ENCODE measurements around the gene SULT1B1.

Gene SULT1B1

GRCh38 chr4:69735119-69735518, 25.3 kb downstream of the SULT1B1 start:
- Mint-ChIP-seq H3K27ac (no peak overlapping the region), H3K36me3 (ENCODE audit: low read depth) (no peaks in the 10 kb centered on the region), H3K4me1 (ENCODE audit: low read depth) (peaks cover 12% of the 10 kb centered on the region), H3K9me3 (peaks cover 18% of the 10 kb centered on the region), H3K27me3 (no peaks in the 10 kb centered on the region), H3K4me3 (no peak overlapping the region)
- intact Hi-C loops (cut with micrococcal nuclease), result no loop called here

DNA sequence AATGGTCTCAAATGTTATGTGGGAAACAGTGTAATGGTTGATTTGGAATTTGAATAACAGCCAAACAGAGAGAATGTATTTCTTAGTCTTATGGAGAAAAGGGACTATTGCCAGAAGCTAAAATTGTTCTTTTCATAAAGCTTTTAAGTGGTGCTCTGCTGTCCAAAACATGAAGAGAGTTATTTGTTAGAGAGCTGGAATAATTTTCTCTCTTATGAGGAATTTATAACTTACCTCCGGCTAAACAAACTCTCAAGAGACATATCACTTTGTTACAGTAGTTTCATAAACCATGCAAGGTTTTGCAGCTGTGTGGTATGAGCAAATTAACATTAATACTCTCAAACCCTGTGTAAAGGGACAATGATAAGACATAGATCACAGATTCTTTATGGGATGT, 28.6 kb downstream of the SULT1B1 start:
- H3K27ac Mint-ChIP-seq, result no peak overlapping the region
- peaks cover 7% of the 10 kb centered on the region for H3K4me1 Mint-ChIP-seq (ENCODE audit: low read depth)
- no peaks in the 10 kb centered on the region for H3K36me3 Mint-ChIP-seq (ENCODE audit: low read depth)
- H3K9me3 Mint-ChIP-seq, result no peaks in the 10 kb centered on the region
- no peaks in the 10 kb centered on the region for H3K27me3 Mint-ChIP-seq
- no peak overlapping the region for H3K4me3 Mint-ChIP-seq
- intact Hi-C loops (cut with micrococcal nuclease), result no loop called here

GRCh38 chr4:69731241-69731640, 29.2 kb downstream of the SULT1B1 start:
- Mint-ChIP-seq H3K27me3 (no peaks in the 10 kb centered on the region), H3K4me1 (ENCODE audit: low read depth) (peaks cover under 1% of the 10 kb centered on the region), H3K27ac (no peak overlapping the region), H3K9me3 (no peaks in the 10 kb centered on the region), H3K4me3 (no peak overlapping the region), H3K36me3 (ENCODE audit: low read depth) (no peaks in the 10 kb centered on the region)
- intact Hi-C loops (cut with micrococcal nuclease), result no loop called here

GRCh38 chr4:69730002-69730401, 30.4 kb downstream of the SULT1B1 start:
- H3K9me3 Mint-ChIP-seq, result no peaks in the 10 kb centered on the region
- H3K4me1 Mint-ChIP-seq (ENCODE audit: low read depth), result no peaks in the 10 kb centered on the region
- H3K4me3 Mint-ChIP-seq, result no peak overlapping the region
- H3K27ac Mint-ChIP-seq, result no peak overlapping the region
- no peaks in the 10 kb centered on the region for H3K36me3 Mint-ChIP-seq (ENCODE audit: low read depth)
- H3K27me3 Mint-ChIP-seq, result no peaks in the 10 kb centered on the region
- intact Hi-C loops (cut with micrococcal nuclease), result no loop called here

DNA sequence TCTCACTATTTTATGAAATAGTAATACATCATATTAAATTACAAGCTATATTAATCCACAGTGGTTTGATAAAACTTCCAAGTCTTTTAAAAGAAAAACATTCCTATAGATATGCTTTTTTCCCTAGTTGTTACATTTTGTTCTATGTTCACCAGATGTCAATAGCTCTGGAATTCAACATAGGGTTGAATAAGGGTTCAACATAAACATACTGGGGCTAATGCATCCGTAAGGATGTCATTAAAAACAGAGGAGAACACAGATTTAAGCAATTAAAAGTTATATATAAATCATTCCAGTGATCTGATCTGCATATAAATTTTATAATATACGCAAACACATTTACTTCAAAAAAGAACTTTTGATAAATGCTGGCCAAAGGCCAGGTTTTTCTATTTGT, 32.5 kb downstream of the SULT1B1 start:
- H3K4me1 Mint-ChIP-seq (ENCODE audit: low read depth), result no peaks in the 10 kb centered on the region
- peaks cover 7% of the 10 kb centered on the region for H3K9me3 Mint-ChIP-seq
- H3K27me3 Mint-ChIP-seq, result no peaks in the 10 kb centered on the region
- no peak overlapping the region for H3K4me3 Mint-ChIP-seq
- no peaks in the 10 kb centered on the region for H3K36me3 Mint-ChIP-seq (ENCODE audit: low read depth)
- H3K27ac Mint-ChIP-seq, result no peak overlapping the region
- intact Hi-C loops (cut with micrococcal nuclease), result no loop called here

GRCh38 chr4:69727426-69727825, 33.0 kb downstream of the SULT1B1 start:
- peaks cover 7% of the 10 kb centered on the region for H3K9me3 Mint-ChIP-seq
- intact Hi-C loops (cut with micrococcal nuclease), result no loop called here
- no peaks in the 10 kb centered on the region for H3K36me3 Mint-ChIP-seq (ENCODE audit: low read depth)
- no peak overlapping the region for H3K4me3 Mint-ChIP-seq
- no peaks in the 10 kb centered on the region for H3K27me3 Mint-ChIP-seq
- no peaks in the 10 kb centered on the region for H3K4me1 Mint-ChIP-seq (ENCODE audit: low read depth)
- H3K27ac Mint-ChIP-seq, result no peak overlapping the region

DNA sequence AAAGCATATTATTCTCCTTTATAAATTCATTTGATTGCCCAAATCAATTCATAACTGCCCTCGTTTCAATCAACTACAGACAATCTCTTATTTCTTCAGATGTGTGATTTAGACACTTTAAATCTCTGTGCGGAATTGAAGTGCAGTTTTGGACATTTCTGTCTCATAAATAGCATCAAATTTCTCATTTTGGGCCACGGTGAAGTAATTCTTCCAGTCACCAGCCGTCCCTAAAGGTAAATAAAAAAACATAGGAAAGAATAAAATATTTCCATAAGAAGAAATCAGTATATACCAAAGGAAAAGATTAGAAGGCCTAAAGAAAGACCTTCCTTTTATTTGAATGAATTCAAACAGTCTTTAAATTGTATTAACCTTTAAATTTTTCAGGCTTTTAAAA, 33.4 kb downstream of the SULT1B1 start:
- Mint-ChIP-seq H3K36me3 (ENCODE audit: low read depth) (no peaks in the 10 kb centered on the region), H3K27ac (no peak overlapping the region), H3K4me1 (ENCODE audit: low read depth) (no peaks in the 10 kb centered on the region), H3K4me3 (no peak overlapping the region), H3K9me3 (peaks cover 7% of the 10 kb centered on the region), H3K27me3 (no peaks in the 10 kb centered on the region)
- intact Hi-C loops (cut with micrococcal nuclease), result no loop called here

GRCh38 chr4:69718396-69719271, 41.8 kb downstream of the SULT1B1 start:
- no peaks in the 10 kb centered on the region for H3K36me3 Mint-ChIP-seq (ENCODE audit: low read depth)
- H3K9me3 Mint-ChIP-seq, result no peaks in the 10 kb centered on the region
- no peak overlapping the region for H3K4me3 Mint-ChIP-seq
- H3K27ac Mint-ChIP-seq, result no peak overlapping the region
- no peaks in the 10 kb centered on the region for H3K27me3 Mint-ChIP-seq
- peaks cover 5% of the 10 kb centered on the region for H3K4me1 Mint-ChIP-seq (ENCODE audit: low read depth)
- intact Hi-C loops (cut with micrococcal nuclease), result loop anchor here (5.0 kb wide), 1 partner anchor 34 kb away; no protein-coding TSS in a partner anchor

DNA sequence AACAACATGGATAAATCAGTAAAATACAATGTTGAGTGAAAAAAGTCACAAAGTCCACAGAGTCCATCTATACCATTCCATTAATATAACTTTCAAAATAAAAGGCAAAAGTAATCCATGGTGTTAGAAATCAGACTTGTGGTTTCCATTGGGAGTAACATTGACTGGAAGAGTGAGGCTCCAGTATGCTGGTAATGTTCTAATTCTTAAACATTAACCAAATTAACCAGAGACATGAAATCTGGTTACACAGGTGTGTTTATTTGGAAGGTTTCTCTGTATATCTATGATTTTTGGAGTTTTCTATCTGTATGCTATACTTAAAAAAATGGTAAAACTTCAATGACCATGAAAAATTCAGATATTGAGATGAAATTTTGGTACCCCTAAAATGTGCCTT, 42.6 kb downstream of the SULT1B1 start:
- intact Hi-C loops (cut with micrococcal nuclease), result loop anchor here (5.0 kb wide), 1 partner anchor 35 kb away; no protein-coding TSS in a partner anchor
- Mint-ChIP-seq H3K36me3 (ENCODE audit: low read depth) (no peaks in the 10 kb centered on the region), H3K27me3 (no peaks in the 10 kb centered on the region), H3K9me3 (no peaks in the 10 kb centered on the region), H3K4me1 (ENCODE audit: low read depth) (peaks cover 11% of the 10 kb centered on the region), H3K27ac (no peak overlapping the region), H3K4me3 (no peak overlapping the region)

DNA sequence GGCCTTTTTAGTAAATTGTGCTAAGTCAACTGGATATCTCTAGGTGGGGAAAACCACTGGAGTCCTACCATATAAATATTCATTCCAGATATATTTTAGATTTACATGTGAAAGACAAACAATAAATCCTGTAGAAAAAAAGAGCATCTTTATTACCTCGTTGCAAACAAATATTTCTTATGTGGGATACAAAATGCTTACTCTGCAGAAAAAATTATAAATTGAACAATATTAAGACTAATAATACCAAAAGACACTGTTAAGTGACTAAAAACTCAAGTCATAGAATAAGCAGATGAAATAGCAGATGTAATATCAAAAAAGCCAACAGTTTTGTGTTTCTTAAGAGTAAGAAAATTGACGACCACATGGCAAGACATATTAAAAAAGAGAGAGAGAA, 43.8 kb downstream of the SULT1B1 start:
- H3K27me3 Mint-ChIP-seq, result no peaks in the 10 kb centered on the region
- peaks cover 11% of the 10 kb centered on the region for H3K4me1 Mint-ChIP-seq (ENCODE audit: low read depth)
- no peaks in the 10 kb centered on the region for H3K36me3 Mint-ChIP-seq (ENCODE audit: low read depth)
- intact Hi-C loops (cut with micrococcal nuclease), result loop anchor here (5.0 kb wide), 1 partner anchor 36 kb away; no protein-coding TSS in a partner anchor
- no peak overlapping the region for H3K4me3 Mint-ChIP-seq
- no peaks in the 10 kb centered on the region for H3K9me3 Mint-ChIP-seq
- no peak overlapping the region for H3K27ac Mint-ChIP-seq

- Mint-ChIP-seq H3K36me3 (ENCODE audit: low read depth) (no peaks in the 10 kb centered on the region), H3K4me1 (ENCODE audit: low read depth) (peaks cover 11% of the 10 kb centered on the region)
- intact Hi-C loops (cut with micrococcal nuclease), result no loop called here
Measured at GRCh38 chr4:69714086-69714485, 46.3 kb downstream of the SULT1B1 start.

DNA sequence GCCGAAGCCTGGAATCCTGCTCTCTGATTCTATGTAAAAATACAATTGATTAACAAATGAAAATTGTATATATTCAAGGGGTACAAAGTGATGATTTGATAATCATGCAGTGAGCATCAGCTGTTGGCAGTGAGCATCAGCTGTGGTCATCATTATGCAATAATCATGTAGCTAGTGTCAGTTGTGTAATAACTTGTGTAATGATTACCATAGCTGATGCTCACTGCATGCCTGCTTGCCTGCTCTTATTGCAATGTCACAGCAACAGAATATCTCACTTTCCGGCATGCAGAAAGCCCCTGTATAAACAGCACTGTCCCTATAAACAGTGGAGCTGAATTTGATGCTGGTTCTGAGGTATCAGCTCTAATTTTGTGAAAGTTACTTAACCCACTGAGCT, 46.8 kb downstream of the SULT1B1 start:
- H3K36me3 Mint-ChIP-seq (ENCODE audit: low read depth), result no peaks in the 10 kb centered on the region
- H3K4me3 Mint-ChIP-seq, result no peak overlapping the region
- peaks cover 11% of the 10 kb centered on the region for H3K4me1 Mint-ChIP-seq (ENCODE audit: low read depth)
- peaks cover 13% of the 10 kb centered on the region for H3K9me3 Mint-ChIP-seq
- no peak overlapping the region for H3K27ac Mint-ChIP-seq
- intact Hi-C loops (cut with micrococcal nuclease), result no loop called here
- H3K27me3 Mint-ChIP-seq, result no peaks in the 10 kb centered on the region

More at GRCh38 chr4:69714086-69714485, 46.3 kb downstream of the SULT1B1 start:
- Mint-ChIP-seq H3K4me3 (no peak overlapping the region), H3K27me3 (no peaks in the 10 kb centered on the region), H3K9me3 (peaks cover 13% of the 10 kb centered on the region), H3K27ac (no peak overlapping the region)

DNA sequence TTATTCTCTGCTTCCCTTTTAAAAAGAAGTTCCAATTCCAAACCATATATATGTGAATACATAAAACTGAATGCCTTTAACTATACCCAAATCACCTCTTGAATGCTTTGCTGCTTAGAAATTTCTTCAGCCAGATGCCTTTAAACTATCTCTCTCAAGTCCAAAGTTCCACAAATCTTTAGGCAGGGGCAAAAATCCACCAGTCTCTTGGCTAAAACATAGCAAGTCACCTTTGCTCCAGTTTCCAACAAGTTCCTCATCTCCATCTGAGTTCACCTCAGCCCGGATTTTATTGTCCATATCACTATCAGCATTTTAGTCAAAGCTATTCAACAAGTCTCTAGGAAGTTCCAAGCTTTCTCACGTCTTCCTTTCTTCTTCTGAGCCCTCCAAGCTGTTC, 49.8 kb downstream of the SULT1B1 start:
- no peaks in the 10 kb centered on the region for H3K27me3 Mint-ChIP-seq
- no peak overlapping the region for H3K4me3 Mint-ChIP-seq
- no peak overlapping the region for H3K27ac Mint-ChIP-seq
- no peaks in the 10 kb centered on the region for H3K36me3 Mint-ChIP-seq (ENCODE audit: low read depth)
- intact Hi-C loops (cut with micrococcal nuclease), result no loop called here
- H3K4me1 Mint-ChIP-seq (ENCODE audit: low read depth), result peaks cover 11% of the 10 kb centered on the region
- peaks cover 13% of the 10 kb centered on the region for H3K9me3 Mint-ChIP-seq

GRCh38 chr4:69708211-69708610, 52.2 kb downstream of the SULT1B1 start:
- no peak overlapping the region for H3K4me3 Mint-ChIP-seq
- H3K9me3 Mint-ChIP-seq, result peaks cover 13% of the 10 kb centered on the region
- H3K27ac Mint-ChIP-seq, result no peak overlapping the region
- H3K27me3 Mint-ChIP-seq, result no peaks in the 10 kb centered on the region
- no peaks in the 10 kb centered on the region for H3K36me3 Mint-ChIP-seq (ENCODE audit: low read depth)
- peaks cover 4% of the 10 kb centered on the region for H3K4me1 Mint-ChIP-seq (ENCODE audit: low read depth)
- intact Hi-C loops (cut with micrococcal nuclease), result no loop called here

DNA sequence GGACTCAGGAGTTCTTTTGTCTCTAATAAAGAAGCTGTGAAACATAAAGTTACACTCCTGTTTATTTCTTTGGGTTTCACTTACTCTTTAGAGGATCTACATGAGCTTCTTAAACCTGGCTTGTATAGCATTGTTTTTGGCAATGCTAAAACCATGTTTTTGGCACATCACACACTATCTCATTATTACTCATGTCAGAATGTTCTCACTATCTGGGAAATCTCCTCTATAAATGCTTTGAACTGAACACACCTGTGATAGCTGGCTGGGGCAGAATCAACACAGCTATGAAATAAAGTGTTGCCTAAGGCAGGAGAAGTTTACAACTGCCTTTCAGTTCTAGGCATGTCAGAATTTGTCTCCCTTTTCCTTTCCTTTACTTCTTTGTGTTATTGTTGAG, 52.6 kb downstream of the SULT1B1 start:
- H3K4me3 Mint-ChIP-seq, result no peak overlapping the region
- H3K9me3 Mint-ChIP-seq, result peaks cover 13% of the 10 kb centered on the region
- no peaks in the 10 kb centered on the region for H3K4me1 Mint-ChIP-seq (ENCODE audit: low read depth)
- no peak overlapping the region for H3K27ac Mint-ChIP-seq
- no peaks in the 10 kb centered on the region for H3K27me3 Mint-ChIP-seq
- intact Hi-C loops (cut with micrococcal nuclease), result no loop called here
- H3K36me3 Mint-ChIP-seq (ENCODE audit: low read depth), result no peaks in the 10 kb centered on the region
